ENCODE measurements around the gene TERT.
"Not testable (repeated sequence)": the region's sequence is repeated elsewhere in the genome, so short reads cannot be mapped to it uniquely, and the experiment has no call there.

TERT gene

DNA sequence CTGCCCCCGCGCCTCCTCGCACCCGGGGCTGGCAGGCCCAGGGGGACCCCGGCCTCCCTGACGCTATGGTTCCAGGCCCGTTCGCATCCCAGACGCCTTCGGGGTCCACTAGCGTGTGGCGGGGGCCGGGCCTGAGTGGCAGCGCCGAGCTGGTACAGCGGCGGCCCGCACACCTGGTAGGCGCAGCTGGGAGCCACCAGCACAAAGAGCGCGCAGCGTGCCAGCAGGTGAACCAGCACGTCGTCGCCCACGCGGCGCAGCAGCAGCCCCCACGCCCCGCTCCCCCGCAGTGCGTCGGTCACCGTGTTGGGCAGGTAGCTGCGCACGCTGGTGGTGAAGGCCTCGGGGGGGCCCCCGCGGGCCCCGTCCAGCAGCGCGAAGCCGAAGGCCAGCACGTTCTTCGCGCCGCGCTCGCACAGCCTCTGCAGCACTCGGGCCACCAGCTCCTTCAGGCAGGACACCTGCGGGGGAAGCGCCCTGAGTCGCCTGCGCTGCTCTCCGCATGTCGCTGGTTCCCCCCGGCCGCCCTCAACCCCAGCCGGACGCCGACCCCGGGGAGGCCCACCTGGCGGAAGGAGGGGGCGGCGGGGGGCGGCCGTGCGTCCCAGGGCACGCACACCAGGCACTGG is 548 bp downstream of the TERT start:
- DNase-seq (ENCODE audit: low spot score): no peak

DNA sequence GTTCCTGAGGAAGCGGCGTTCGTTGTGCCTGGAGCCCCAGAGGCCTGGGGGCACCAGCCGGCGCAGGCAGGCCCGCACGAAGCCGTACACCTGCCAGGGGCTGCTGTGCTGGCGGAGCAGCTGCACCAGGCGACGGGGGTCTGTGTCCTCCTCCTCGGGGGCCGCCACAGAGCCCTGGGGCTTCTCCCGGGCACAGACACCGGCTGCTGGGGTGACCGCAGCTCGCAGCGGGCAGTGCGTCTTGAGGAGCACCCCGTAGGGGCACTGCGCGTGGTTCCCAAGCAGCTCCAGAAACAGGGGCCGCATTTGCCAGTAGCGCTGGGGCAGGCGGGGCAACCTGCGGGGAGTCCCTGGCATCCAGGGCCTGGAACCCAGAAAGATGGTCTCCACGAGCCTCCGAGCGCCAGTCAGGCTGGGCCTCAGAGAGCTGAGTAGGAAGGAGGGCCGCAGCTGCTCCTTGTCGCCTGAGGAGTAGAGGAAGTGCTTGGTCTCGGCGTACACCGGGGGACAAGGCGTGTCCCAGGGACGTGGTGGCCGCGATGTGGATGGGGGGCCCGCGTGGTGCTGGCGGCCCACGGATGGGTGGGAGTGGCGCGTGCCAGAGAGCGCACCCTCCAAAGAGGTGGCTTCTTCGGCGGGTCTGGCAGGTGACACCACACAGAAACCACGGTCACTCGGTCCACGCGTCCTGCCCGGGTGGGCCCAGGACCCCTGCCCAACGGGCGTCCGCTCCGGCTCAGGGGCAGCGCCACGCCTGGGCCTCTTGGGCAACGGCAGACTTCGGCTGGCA is 1.3 kb downstream of the TERT start:
- DNase-seq (ENCODE audit: low spot score): no peak

DNA sequence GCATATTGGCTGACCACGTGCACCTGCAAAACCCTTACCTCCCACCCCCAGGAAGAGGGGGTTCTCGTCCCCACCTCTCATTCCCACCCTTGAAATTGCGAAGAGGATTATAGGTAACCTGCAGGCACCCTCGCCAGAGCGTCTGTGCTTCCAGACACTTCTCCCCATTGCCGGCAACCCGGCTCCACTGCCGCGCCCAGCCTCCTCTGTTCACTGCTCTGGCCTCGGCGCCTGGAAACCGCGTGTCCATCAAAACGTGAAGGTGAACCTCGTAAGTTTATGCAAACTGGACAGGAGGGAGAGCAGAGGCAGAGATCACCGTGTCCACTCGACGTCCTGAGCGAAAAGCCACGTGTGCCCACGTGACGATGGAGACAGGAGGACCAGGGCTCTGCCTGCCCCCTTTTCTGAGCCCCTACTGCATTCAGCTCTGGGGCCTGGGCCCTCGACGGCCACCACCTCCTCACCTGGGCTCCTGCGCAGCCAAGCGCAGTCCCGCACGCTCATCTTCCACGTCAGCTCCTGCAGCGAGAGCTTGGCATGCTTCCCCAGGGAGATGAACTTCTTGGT is 1.9 kb downstream of the TERT start:
- no peak for DNase-seq (ENCODE audit: low spot score)

DNA sequence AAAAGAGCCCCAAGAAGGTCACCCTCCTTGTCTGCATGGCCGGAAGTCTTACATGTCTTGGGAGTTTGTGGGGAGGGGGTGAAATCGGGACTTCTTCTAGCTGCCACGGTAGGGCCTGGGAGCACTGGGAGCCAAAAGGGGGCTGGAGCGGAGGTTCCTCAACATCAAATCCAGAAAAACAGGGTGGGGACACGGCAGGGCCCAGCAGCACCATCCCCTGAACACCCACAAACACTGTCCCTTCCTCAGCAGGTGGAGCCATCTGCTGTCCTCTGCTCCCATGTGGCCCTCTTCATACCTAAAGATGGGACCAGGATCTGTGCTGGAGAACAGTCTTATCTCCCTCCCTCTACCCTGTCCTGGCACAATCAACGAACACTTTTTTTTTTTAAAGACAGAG is 2.7 kb downstream of the TERT start:
- no peak for DNase-seq (ENCODE audit: low spot score)

DNA sequence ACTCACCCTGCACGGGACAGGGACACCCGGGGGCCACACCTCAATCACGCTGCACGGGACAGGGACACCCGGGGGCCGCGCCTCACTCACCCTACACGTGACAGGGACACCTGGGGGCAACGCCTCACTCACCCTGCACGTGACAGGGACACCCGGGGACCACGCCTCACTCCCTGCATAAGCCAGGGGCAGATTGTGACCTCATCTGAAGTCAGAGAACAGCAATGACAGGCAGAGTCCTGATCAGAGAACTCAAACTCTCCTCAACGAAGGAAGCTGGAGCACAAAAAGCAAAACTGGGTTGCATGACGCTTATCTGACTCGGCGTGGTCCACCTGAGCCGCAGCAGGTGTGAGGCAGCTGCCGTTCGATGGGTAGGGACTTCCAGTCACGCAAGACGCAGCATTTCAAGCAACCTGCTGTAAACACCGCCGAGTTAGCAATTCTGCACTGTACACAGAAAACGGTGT is 3.2 kb downstream of the TERT start:
- no peak for DNase-seq (ENCODE audit: low spot score)

DNA sequence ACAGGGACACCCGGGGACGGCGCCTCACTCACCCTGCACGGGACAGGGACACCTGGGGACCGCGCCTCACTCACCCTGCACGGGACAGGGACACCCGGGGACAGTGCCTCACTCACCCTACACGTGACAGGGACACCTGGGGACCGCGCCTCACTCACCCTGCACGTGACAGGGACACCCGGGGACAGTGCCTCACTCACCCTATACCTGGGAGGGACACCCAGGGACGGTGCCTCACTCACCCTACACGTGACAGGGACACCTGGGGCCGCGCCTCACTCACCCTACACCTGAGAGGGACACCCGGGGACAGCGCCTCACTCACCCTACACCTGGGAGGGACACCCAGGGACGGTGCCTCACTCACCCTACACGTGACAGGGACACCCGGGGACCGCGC is 3.9 kb downstream of the TERT start:
- DNase-seq (ENCODE audit: low spot score): not testable (repeated sequence)

DNA sequence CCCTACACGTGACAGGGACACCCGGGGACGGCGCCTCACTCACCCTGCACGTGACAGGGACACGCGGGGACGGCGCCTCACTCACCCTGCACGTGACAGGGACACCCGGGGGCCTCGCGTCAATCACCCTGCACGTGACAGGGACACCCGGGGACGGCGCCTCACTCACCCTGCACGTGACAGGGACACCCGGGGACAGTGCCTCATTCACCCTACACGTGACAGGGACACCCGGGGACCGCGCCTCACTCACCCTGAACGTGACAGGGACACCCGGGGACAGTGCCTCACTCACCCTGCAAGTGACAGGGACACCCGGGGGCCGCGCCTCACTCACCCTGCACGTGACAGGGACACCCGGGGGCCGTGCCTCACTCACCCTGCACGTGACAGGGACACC is 5.3 kb downstream of the TERT start:
- not testable (repeated sequence) for DNase-seq (ENCODE audit: low spot score)

DNA sequence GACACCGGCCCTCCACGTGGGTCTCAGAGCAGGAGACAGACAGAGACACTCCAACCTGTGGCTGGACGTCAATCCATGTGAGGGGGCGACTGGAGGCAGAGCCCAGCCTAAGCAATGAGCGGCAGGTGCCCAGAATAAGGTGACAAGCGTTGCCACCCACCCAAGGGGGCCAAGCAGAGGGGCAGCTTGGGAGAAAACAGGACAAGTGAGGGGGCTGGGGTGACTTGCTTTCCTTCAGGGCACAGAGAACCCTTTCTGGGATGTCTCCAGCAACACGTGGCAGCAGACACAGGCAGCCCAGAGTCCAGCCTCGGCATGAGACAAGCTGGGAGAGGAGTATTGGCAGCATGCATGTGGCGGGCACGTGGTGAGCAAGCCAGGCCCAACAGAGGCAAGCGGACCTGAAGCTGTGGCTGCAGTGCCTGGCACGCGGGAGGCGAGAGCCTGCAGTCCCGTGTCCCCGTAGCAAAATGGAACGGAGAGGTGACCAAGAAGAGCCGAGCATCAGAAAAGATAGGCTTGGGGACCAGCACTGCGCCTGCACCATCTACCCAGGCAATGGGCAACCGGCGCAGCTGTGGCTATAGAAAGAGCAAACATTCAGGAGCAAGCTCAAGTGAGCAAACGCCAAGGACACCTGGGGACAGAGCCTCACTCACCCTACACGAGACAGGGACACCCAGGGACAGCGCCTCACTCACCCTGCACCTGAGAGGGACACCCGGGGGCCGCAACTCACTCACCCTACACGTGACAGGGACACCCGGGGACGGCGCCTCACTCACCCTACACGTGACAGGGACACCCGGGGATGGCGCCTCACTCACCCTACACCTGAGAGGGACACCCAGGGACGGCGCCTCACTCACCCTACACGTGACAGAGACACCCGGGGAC is 6.2 kb downstream of the TERT start:
- DNase-seq (ENCODE audit: low spot score): no peak

DNA sequence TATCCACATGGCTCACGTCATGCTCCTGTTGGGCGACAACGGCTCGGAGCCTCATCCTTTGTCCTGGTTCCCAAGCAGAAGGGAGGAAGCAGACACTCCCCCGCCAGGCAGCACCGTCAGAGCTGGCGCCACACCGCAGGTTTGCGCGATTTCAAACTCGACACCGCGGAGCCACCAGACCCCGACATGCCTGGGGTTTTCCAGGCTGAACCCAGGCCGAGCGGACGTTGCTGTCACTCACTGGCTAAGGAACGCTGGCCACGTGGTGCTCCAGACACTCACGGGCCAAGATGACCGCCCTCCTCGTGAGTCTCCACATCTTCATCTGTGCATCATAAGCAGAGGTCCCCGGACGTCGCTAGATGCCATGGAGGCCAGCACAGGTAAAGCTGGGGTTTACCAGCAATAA is 9.0 kb downstream of the TERT start:
- no peak for DNase-seq (ENCODE audit: low spot score)

DNA sequence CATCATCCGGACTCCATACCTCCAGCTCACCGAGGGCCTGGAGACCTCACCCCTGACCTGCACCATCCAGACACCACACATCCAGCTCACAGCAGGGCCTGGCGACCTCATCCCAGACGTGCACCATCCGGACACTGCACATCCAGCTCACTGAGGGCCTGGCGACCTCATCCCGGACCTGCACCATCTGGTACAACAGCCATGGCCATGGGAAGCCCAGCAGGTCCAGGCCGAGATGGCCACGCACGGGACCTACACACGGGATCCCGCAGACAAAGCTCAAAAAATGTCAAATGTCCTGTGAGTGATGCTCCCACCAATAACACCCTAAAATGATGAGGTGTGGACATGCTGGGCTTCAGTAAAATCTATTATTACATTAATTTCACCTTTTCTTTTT is 9.7 kb downstream of the TERT start:
- no peak for DNase-seq (ENCODE audit: low spot score)

DNA sequence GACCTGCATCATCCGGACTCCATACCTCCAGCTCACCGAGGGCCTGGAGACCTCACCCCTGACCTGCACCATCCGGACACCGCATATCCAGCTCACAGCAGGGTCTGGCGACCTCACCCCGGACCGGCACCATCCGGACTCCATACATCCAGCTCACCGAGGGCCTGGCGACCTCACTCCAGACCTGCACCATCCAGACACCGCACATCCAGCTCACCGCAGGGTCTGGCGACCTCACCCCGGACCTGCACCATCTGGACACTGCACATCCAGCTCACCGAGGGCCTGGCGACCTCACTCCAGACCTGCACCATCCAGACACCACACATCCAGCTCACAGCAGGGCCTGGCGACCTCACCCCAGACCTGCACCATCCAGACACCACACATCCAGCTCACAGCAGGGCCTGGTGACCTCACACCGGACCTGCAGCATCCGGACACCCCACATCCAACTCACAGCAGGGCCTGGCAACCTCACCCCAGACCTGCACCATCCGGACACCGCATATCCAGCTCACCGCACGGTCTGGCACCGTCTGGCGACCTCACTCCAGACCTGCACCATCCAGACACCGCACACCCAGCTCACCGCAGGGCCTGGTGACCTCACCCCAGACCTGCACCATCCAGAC is 10.4 kb downstream of the TERT start:
- DNase-seq (ENCODE audit: low spot score): not testable (repeated sequence)

DNA sequence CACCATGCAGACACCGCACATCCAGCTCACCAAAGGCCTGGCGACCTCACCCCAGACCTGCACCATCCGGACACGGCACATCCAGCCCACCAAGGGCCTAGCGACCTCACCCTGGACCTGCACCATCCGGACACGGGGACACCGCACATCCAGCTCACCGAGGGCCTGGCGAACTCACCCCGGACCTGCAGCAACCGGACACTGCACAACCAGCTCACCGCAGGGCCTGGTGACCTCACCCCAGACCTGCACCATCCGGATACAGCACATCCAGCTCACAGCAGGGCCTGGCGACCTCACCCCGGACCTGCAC is 11.2 kb downstream of the TERT start:
- not testable (repeated sequence) for DNase-seq (ENCODE audit: low spot score)

DNA sequence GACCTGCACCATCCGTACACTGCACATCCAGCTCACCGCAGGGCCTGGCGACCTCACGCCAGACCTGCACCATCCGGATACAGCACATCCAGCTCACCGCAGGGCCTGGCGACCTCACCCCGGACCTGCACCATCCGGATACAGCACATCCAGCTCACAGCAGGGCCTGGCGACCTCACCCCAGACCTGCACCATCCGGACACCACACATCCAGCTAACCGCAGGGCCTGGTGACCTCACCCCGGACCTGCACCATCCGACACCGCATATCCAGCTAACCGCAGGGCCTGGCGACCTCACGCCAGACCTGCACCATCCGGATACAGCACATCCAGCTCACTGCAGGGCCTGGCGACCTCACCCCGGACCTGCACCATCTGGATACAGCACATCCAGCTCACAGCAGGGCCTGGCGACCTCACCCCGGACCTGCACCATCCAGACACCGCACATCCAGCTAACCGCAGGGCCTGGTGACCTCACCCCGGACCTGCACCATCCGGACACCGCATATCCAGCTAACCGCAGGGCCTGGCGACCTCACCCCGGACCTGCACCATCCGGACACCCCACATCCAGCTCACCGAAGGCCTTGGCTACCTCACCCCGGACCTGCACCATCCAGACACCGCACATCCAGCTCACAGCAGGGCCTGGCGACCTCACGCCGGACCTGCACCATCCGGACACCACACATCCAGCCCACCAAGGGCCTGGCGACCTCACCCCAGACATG is 11.7 kb downstream of the TERT start:
- not testable (repeated sequence) for DNase-seq (ENCODE audit: low spot score)

DNA sequence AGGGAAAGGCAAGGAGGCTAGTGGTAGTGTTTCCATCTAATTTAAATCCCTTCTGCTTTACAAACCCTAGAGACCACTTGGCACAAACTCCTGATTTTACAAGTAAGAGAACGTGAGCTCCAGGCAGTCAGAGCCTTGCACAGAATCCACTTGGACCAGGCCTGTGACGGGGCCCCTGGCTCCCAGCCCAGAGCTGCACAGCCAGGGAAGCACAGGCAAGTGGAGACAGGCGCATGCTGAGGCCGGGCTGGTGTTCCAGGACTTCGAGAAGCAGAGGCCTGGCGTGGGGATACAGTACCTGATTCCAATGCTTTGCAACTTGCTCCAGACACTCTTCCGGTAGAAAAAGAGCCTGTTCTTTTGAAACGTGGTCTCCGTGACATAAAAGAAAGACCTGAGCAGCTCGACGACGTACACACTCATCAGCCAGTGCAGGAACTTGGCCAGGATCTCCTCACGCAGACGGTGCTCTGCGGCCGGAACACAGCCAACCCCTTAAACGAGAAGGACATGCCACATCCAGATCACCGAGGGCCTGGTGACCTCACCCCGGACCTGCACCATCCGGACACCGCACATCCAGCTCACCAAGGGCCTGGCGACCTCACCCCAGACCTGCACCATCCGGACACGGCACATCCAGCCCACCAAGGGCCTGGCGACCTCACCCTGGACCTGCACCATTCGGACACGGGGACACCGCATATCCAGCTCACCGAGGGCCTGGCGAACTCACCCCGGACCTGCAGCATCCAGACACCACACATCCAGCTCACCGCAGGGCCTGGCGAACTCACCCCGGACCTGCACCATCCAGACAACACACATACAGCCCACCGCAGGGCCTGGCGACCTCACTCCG is 12.5 kb downstream of the TERT start:
- peak; percentile 3 for DNase-seq (ENCODE audit: low spot score)

DNA sequence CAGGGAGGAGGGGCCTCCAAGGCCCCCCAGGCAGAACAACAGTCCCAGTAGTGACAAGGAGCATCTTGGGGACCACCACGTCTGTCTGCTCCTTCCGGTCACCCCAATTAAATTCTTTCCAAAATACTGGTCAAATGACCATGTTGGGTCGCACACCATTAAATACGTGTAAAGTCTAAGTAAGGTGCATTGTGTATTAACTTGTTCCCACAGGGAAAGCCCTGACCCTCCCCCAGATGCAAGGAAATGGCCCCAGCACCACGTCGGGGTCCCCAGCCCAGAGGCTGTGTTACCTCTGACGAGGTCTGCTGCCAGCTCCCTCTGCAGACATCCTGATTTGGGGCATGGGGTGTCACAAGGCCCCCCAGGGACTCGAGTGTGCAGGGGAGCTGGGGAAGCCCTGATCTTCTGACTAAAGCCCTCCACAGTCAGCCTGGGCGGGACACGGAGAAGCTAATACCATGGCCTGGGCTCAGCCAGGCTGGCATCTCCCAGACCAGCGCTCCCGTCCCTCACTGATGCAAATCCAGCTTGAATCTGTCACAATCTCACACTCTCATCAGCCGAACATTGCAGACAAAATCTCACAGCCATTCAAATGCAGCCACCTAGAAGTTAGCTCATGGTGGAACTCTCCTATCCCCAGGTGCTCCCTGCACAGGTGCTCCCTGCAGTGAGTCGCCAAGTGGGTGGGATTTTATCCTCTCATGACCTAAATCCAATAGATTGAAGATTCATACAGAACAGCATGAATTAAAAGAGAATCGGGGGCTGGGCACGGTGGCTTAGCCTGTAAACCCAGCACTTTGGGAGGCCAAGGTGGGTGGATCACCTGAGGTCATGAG is 13.6 kb downstream of the TERT start:
- DNase-seq (ENCODE audit: low spot score): no peak

DNA sequence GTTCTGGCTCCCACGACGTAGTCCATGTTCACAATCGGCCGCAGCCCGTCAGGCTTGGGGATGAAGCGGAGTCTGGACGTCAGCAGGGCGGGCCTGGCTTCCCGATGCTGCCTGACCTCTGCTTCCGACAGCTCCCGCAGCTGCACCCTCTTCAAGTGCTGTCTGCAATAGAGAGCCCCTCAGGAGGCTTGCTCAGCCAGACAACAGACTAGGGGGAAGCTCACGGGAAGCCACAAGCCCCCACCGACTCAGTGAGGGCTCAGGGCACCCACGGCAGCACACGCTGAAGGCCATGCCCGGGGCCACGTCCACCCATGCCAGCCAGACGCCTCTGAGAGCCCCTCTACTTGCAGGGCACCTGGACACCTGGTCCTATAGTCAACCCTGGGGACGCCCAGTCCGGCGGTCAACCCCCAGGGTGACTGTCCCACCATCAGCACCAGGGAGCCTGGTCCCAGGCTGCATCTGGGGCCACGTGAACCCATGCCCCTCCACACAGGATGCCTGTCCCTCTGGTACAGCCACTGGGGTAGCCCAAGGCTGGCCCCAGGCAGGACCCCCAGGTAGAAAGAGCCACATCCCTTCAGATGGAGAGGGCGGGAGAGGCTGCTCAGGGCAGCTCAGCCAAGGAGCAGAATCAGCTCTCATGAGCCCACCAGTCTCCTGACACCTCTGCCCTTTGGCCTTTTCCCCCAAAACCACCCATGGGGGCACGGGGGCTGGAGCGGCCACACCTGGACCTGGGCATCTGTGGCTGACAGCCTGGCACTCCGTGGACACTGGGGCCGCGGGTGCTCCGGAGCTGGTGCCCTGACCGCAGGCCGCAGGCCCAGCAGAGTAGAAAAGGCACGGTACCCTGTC is 14.5 kb downstream of the TERT start:
- no peak for DNase-seq (ENCODE audit: low spot score)

DNA sequence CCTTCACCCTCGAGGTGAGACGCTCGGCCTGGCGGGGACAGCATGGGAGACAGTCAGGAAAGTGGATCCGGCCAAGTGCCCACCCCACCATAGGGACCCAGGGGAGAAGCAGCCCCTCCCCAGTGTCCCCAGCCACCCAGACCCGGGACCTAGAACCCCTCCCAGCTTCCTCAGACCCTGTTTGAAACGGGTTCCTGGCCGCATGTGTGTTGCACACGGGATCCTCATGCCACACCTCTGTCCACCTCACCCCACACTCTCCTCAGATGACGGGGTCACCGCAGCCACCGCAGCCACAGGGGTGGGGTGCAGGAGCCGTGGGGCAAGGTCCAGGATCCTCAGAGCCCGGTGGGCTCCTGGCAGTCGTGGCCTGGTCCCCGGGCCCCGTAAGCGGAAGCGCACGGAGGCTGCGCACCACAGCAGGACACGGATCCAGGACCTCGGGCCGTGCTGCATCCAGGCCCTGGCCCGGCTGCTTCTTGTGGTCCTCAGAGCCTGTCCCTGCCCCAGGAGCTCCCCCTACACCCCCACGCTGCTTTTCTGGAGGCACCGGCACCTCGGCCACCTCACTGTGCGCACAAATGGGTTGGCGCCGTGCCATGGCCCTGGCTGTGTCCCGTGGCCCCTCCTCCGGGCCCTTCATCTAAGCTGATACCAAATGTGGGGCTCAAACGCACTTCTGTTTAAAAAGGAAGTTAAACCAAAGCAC is 15.3 kb downstream of the TERT start:
- DNase-seq (ENCODE audit: low spot score): no peak
